ENCODE data around the gene LGALS3.
A peak's percentile ranks its signal among the peaks of the same experiment; 100 is the strongest.

DNA sequence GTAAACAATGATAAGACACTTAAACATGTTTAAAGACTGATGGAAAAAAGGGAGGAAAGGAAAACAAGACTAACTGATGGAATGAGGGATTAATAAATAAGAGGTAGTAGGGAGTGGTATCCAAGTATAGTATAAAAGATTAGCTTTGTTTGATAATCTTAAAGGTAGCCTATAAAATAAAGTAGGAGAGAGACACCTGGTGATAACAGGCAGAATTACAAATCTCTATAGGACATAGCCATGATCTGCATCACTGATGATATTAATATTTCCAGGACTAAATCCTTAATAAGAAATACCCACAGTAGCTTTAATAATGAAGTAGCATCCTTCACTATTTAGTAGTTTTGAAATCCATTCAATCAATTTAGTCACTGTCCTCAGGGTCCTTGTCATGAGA is 31.9 kb downstream of the LGALS3 start:
- TF ChIP-seq, protein P1, sequence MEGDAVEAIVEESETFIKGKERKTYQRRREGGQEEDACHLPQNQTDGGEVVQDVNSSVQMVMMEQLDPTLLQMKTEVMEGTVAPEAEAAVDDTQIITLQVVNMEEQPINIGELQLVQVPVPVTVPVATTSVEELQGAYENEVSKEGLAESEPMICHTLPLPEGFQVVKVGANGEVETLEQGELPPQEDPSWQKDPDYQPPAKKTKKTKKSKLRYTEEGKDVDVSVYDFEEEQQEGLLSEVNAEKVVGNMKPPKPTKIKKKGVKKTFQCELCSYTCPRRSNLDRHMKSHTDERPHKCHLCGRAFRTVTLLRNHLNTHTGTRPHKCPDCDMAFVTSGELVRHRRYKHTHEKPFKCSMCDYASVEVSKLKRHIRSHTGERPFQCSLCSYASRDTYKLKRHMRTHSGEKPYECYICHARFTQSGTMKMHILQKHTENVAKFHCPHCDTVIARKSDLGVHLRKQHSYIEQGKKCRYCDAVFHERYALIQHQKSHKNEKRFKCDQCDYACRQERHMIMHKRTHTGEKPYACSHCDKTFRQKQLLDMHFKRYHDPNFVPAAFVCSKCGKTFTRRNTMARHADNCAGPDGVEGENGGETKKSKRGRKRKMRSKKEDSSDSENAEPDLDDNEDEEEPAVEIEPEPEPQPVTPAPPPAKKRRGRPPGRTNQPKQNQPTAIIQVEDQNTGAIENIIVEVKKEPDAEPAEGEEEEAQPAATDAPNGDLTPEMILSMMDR (conservative IDR thresholded peaks at IDR 0.05): peak; percentile 76
- no peak for TF ChIP-seq ZFX (IDR thresholded peaks at IDR 0.05)
